Epithelial cell of esophagus (primary cell): ENCODE measurements around the gene DVL2.
A peak's percentile ranks its signal among the peaks of the same experiment; 100 is the strongest.

ENCODE experiments used
- DNase-seq: peaks from one replicate; pipeline ENCODE4 v3.0.0; 2010; ENCODE audit warnings: low read depth
- H3K4me3 ChIP-seq: 2 replicates; pipeline ENCODE4 v1.5.1; 2011; ENCODE audit warnings: mild to moderate bottlenecking, low read length, control low read depth
- CTCF ChIP-seq: IDR thresholded peaks from 2 replicates; pipeline ENCODE4 v1.5.1; 2011; ENCODE audit warnings: low read depth, mild to moderate bottlenecking, low read length, control low read depth, inconsistent platforms; ENCODE audit not compliant: insufficient read depth; ENCODE audit errors: missing control alignments

DVL2 gene

GRCh38 chr17:7280519-7281073, 46.3 kb upstream of the DVL2 start:
- TF ChIP-seq CTCF, result peak; percentile 92
- peak; percentile 91 for DNase-seq
- H3K4me3 ChIP-seq, result peak overlapping the region; percentile 48

- TF ChIP-seq CTCF, result no peak
- no peak for DNase-seq
- H3K4me3 ChIP-seq, result no peak overlapping the region
These were observed 45.1 kb upstream of the DVL2 start for GRCh38 chr17:7279448-7279847.

GRCh38 chr17:7266784-7267183, 32.5 kb upstream of the DVL2 start:
- DNase-seq, result peak; percentile 29
- TF ChIP-seq CTCF, result no peak
- H3K4me3 ChIP-seq, result no peak overlapping the region

GRCh38 chr17:7263801-7264078, 29.4 kb upstream of the DVL2 start:
- DNase-seq, result no peak
- peak overlapping the region; percentile 55 for H3K4me3 ChIP-seq
- TF ChIP-seq CTCF, result no peak

GRCh38 chr17:7262935-7263800, 28.9 kb upstream of the DVL2 start:
- no peak for TF ChIP-seq CTCF
- DNase-seq, result peak; percentile 70
- peak overlapping the region; percentile 55 for H3K4me3 ChIP-seq

- H3K4me3 ChIP-seq, result peak within 1 kb of the TSS; percentile 55
- DNase-seq, result peak; percentile 71
- TF ChIP-seq CTCF, result no peak
These were observed 28.0 kb upstream of the DVL2 start, which contains the start of gene CLDN7 for GRCh38 chr17:7262192-7262934. TSS of gene CLDN7 (minus strand) at chr17:7262478. CDS start at chr17:7262043, 435 bp downstream.
